HG03175 (cell line): ENCODE measurements around the gene HECTD3.

Experiments used
- ATAC-seq: cut with Tn5 transposase; IDR thresholded peaks from one replicate; pipeline ENCODE4 v1.9.1; 2021; ENCODE audit warnings: mild to moderate bottlenecking, moderate library complexity; ENCODE audit not compliant: unreplicated experiment

Gene HECTD3

DNA sequence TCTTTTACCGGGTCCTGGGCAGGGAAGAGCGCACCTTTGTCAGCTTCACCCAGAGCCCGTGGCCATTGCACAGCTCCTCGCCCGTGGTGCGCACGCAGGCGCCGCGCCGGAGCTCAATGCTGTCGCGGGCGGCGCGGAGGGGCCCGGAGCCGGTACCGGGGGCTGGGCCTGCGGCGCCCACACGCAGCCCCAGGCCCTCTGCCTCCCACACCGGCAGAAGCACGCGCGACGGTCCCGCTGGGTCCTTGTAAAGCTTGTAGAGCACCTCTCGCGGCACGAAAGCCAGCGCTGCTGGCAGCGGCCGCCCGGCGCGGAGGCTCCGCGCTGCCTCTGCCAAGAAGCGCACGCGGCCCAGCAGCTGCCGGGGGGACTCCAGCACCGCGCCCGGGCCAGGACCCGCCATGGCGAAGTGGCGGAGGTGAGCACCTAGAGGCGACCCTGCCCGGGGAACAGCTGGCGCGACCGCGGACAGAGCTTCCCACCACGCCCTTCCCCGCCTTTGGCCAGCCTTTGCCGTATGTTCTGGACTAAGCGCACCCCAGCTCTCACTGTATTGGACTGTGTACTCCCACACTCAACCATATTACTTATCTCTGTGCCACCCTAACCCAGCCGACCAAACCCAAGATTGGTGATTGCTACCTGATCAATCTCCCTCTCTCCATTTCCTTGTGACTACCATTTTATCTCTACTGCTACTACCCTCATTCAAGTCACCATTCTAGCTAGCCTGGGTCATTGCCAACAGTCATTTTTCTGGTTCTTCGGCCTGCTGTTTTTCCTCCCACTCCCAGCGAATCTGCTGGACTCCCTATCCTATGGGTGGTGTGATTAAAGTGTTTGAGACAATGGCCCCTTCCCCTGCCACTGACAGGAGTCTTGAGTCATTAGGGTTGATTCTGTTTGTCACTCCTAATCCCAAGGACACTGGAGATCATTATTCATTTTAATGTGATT, at the start of gene HECTD3:
HECTD3 (minus strand) TSS at position 470 of the 957 bp plus-strand sequence; CDS start at position 403, 67 bp downstream.
- ATAC-seq: peak; percentile 56

DNA sequence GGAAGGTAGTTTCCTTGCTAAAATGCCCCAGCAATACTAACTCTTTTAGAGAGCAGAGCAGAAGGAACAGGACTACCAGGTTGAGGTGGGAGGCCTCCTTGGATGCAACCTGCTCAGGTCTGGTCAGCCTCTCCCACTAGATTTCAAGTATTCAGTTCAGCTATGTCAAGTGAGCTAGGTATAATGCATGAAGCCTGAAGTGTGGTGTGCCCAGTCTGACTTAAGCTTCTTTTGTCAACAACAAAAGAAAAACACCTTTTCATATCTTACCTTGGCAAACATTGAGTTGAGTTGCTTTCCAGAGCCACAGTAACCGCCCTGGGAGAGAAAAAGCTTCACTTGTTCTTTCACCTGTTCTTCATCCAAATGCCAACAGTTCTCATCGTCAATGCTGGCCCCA, 48.7 kb upstream of the HECTD3 start:
- ATAC-seq: no peak

DNA sequence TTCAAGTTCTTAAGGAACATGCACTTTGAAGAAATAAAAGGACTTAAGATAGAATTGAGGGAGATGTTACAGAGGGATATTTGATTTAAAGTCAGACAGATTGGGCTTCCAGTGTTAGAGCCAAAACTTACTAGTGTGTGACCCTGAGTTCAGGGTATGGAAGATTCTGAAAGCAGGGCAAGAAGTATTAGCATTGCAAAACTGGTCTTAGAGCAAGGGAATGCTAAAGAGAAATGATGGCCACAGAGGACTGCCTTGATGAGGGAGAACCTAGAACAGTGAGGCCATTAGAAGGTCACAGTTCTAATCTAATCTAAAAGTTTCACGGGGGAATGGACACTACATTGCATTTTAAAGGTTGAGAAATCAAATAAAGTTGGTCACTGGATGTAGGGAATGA, 46.4 kb upstream of the HECTD3 start:
- ATAC-seq: no peak

DNA sequence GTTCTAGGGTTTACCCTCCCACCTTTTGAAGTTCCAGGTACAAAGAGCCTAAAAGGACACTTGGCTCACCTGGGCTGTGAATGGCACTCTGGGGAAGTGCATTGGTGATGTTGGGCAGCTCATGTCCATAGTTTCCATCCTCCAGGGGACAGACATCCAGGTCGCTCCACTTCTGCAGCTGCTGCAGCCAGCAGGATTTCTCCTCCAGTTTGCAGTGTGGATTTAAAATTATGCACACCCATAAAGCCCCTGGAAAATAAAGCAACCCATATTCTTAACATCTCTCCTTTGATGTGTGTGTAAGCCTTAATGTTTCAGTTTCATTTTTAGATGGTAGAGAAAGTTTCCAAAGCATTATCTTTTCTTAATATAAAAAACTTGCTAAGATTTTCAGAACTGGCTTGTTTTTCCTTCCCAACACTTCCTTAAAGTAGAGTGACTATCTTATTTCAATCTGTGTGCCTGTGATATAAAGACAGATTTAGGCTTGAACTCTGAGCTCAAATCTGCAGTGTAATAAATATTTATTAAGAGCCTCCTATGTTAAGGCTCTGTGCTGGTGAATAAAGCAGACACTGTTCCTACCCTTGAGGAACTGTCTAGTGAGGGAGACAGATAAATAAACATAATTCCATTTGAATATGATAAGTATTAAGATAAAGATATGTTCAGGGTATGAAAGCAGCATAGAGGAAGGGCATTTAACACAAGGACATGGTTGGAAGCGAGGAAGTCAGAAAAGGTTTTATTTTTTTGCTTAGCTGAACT, 40.1 kb upstream of the HECTD3 start:
- no peak for ATAC-seq

DNA sequence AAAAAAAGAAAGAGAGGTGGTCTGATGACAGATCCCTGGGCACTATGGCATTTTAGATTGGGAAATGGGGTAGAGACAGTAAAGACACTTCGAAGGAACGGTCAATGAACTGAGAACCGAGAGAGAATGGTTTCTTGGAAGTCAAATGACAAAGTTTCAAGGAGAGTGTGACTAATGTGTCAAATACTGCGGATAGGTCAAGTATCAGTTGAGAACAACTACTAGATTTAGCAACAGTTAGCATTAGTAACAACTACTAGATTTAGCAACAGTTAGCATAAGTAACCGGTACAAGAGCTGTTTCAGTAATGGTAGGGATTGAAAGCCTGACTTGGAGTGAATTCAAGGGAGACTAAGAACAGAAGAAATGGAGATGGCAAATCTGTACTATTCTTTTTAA, 35.9 kb upstream of the HECTD3 start:
- no peak for ATAC-seq

DNA sequence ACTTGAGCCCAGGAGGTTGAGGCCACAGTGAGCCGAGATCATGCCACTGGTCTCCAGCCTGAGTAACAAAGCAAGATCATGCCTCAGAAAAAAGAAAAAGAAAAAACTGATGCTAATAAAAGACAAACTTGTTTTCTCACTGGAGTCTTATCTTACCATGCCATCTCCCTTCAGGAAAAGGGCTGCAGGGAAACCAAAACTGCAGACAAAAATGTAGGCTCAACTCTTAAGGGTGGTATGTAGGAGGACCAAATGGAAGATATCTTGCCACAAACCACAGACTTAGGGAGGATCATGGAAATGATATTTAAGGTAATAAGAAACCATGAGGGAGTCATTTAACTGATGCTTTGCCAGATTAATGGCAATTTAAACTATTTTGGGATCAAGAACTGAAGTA, 33.8 kb upstream of the HECTD3 start:
- ATAC-seq: no peak

DNA sequence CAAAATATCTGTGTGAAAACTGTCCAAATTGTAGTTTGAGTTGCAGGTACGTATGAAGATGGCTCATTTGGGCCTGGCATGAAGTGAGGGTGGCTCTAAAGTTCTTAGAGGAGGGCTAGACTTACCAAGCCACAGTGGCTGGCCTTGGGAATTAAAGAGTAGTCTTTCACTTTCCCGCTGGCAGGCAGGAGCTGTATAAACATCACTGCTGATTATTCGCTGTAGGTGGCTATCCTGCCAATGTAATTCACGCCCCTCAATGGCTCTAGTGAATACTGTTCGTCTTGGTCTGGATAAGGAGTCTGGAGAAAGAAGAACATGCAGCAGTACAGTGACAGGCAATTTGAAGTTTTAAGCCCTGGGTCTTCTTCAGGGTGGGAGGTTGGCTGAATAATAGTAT, 32.0 kb upstream of the HECTD3 start:
- no peak for ATAC-seq

DNA sequence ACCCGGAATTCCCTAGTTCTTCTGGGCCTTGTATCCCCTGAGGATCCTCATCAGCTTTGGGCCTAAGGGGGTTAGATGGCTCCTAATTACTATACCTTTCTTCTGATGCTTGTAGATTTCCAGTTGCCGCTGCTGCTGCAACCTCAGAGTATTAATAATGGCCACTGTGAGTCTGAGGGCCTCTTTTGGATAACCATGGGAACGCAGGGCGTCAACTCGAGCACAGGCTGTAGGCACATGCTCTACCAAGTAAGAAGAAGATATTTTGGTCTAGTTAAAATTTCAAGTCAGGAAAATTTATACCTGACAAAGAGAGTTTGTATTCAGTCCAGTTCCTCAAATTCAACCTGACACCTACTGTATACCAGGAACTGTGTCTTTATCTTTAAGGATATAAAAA, 29.2 kb upstream of the HECTD3 start:
- no peak for ATAC-seq

DNA sequence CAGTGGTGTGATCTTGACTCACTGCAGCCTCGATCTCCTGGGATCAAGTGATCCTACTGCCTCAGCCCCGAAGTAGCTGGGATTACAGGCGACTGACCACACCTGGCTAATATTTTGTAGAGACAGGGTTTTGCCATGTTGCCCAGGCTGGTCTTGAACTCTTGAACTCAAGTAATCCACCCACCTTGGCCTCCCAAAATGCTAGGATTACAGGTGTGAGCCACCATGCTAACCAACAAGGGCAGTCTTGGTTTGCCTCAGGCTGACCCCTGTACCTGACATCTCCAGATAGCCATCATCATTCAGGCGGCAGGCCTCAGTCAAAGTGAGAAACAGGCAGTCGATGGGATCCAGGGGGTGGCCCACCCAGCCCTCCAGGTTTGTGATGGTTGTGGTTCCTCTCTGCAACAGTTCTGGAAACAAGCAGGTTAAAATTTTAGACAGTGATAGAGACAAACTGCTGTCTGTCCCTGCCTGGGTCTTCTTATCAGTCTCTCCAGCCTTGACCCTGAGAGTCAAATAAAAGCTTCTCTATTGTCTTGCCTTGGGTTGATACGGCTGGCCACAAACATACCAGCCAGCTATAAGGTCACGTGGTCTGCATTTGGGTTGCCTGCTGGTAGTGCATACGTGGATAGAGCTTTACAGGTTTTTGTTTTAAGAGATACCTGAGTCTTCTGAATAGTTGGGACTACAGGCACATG, 27.7 kb upstream of the HECTD3 start:
- no peak for ATAC-seq

DNA sequence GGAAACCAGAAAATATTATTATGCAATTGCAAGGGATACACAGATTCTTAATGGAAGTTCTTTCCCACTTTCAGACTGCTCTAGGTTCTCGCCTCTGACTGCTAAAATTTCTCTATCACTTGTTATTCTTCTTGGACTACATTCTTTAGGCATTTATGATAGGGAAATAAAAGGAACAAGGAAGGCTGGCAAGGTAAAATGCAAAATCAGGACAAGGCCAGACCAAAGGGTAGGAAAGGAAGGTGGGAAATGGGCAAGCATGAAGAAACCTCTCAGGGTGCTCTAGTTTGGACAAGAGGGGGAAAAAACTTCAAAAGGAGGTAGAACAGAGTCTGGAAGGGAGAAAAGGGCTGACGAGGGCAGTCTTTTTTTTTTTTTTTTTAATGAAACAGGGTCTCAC, 27.1 kb upstream of the HECTD3 start:
- no peak for ATAC-seq

DNA sequence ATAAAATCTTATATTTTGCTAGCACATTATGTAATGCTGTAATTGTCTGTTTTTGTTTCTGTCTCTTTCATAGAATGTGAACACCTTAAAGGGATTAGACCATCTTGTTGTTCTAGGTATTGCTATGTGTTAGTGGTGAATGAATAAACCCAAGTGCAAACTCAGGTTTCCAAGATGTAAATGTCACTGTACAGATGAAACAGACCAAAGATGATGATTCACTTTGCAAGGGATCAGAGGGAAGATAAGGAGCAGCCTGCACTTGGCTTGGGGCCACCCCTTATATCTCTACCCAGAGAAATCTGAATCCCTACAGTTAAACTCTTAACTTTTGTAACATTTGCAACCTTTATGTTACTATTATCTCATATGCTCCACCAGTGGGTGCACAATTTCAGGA, 26.3 kb upstream of the HECTD3 start:
- ATAC-seq: no peak

DNA sequence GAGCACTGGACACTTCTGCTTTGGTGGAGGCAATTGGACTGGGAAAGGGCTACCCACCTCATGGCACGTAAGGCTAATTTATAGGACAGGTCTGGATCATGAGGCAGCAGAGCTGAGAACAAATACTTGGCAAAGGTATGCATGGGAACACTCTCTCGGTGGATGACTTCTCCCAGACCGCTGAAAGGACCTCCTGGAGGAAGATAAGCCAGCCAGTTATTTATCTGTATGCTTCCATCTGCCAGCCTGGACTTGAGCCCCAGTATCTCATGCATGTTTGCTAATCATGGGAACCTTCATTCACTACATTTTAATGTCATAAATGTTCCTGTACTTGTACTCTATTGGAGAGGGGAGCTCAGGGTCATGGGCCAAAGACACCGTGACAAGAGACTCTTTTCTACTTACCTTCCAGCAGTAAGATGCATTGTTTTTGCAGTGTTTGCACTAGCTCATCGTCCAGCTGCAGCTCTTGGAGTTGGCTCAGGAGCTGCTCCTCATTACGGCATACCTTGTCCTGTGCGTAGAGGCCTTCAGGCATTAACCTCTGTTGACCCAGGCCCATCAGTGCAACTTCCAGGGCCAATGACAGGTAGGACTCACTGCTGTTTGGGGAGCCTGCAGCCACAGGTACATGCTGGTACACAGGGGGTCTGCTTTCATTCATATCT, 24.6 kb upstream of the HECTD3 start:
- ATAC-seq: no peak

DNA sequence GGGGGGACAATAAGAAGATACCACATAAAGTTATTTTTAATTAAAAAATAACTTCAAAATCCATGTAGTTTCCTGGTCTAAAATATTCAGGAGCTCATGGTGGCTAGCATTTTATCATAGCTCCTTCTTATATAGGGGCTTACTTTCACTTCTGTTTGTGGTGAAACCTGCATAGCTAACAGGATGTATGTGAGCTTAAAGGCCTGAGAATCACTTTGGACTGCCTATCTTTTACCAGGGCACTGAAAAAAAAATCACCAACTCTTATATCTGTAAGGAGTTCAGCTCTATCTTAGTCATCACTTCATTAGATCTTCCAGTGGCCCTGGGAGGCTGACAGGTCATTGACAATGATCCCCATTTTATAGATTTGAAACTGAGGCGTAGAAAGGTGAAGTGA, 22.2 kb upstream of the HECTD3 start:
- peak; percentile 62 for ATAC-seq

DNA sequence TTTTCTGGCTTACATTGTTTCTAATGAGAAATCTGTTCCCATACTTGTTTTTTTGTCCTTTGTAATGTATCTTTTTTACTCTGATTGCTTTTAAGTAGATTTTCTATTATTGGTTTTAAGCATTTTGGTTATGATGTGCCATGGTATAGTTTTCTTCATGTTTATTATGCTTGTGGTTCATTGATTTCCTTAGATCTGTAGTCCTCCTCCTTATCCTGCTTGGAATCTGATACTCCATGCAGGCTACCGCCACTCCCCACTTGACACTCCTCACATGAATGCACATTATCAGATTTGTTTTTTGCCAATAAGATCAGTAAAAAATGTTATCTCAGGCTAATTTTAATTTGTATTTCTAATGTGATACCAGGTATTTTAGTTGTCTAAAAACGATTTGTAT, 21.7 kb upstream of the HECTD3 start:
- no peak for ATAC-seq

DNA sequence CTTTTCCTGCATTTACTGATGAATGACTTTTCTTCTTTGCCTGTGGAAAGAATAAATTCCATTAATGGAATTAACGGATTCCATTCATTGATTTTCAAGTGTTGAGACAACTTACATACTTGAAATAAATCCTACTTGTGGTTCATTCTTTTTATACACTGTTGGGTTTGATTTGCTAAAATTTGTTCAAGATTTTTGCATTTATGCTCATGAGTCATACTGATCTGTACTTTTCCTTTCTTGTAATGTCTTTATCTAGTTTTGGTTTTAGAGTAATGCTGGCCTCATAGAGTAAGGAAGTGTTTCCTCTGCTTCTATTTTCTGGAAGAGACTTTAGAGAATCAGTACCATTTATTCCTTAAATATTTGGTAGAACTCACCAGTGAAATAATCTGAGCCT, 15.3 kb upstream of the HECTD3 start:
- no peak for ATAC-seq

DNA sequence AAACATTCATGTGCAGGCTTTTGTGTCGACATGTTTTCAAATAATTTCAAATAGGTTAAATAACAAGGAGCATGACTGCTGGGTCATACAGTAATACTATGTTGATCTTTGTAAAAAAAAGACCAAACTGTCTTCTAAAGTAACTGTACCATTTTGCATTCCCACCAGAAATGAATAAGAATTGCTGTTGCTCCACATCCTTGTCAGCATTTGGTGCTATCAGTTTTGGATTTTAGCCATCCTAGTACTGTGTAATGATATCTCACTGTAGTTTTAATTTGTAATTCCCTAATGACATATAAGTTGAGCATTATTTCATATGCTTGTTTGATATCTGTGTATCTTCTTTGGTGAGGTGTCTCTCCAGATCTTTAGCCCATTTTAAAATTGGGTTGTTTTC, 12.5 kb upstream of the HECTD3 start:
- no peak for ATAC-seq

DNA sequence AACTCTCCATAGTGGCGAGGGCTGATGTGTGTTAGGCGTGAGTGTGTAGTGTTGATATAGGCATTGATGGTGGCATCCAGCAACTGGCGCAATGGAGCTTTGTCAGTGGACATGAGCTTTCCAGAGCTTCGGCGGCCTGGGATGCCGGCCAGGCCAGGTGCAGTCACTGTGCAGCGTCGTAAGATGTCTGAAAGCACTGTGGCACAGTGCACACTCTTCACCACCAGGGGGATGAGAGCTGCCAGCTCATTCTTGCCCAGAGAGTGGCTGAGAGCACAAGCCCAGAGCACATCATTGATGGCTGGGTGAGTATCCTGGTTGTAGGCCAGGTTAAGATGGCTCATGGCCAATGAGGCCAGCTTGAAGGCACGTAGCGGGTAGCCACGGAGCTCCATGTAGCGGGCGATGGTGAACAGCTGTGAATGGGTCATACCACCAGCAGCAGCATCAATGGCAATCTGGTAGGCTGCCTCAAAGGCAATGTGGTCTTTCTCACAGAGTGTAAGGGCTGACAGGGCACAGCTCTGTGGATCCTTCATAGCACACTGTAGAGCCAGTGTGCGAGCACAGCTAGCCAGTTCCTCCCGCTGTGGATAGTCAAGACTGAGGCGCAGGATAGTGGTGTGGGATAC, 7.6 kb upstream of the HECTD3 start:
- peak; percentile 66 for ATAC-seq

DNA sequence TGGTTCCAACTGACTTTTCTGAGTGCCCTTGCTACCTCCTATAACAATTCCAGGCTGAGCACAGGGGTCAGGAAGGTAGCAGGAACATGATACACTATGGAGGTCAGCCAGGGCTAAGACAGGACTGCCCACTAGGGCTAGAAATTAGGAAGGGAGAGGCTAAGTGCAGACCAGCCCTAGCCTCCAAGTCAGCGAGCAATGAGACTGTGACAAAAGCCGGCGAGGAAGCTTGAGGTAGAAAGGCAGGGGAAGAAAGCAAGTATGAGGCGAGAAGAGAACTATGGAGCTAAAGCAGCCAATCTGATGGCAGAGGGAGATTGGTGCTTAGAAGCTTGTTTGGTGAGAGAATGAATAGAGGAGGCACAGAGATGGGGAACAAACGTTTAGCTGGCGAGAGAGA, 5.6 kb upstream of the HECTD3 start:
- ATAC-seq: no peak

DNA sequence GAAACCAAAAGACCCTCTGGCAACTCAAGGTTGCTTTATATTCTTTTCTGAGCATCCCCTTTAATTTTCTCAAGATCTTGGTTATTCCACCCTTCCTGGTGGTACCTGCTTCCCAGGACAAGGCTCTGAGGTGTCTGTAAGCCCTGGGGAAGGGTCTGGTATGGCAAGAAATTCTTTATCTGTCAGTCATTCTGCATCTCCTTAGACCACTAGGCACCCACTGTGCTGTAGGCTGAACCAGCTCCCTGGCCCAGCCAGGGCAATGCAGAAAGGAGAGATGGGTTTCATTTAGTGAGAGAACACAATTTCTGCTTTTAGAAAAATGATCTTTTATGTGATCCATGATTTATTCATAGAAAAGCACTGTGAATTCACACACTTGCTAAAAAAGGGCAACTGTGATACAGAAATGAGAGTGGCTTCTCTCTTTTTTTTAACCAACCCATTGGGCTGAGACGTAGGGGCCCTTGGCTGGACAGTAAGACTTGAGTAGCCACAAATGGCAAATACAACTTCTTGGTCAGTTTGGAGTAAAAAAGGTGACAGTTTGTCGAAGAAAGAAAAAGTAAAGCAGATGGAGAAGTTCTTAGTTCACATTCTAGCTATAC, 5.1 kb upstream of the HECTD3 start:
- ATAC-seq: no peak

DNA sequence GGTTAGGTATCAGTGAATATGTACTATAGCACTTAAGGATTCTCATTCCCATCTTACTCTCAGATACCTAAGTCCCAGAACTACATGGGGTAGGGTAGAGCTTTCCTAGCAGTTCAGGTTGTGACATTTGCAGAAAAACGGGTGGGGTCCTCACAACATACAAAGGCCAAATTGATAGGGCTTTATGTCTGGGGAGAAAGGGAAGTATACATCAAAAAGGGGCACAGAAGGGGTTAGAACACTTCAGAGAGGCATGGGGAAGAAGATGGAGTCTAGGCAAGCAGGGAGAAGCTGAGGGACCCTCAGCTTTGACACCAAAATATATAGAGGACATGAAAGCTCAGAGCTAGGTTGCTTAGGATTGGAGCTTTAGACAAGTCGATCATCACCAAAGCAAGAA, 4.6 kb upstream of the HECTD3 start:
- no peak for ATAC-seq
